ENCODE data around the gene MARCHF11.

MARCHF11 gene

DNA sequence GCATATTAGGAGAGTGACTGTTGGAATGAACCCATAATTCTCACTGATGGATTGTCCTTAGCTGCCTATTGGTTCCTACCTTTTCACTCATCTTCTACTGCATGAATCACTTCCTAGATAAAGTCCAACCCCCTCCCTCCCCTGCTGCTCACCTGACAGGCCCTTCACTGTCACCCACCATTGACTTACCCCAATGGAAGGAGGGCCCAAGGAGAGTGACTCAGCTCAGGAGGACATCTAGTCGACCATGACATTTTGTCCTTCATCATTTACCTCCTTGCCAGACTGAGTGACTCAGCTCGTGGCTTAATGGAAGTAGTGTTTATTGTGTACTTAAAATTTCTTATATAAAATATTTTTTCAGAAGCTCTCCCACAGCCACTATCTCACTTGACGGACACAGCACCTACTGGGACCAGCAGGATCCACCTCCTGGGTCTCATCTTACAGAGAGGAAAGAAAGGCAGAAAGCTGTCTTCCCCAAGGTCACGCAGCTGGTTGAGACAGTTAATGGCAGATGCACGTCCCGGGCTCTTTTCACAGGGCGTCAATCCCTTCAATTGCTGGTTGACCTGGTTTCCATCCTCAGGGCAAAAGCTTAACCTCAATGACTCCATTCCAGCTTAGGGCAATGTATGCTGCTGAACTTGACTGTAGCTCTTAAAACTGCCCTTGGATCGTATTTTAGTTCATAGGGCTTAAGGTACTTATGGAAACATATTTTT, 142.3 kb downstream of the MARCHF11 start:
- no peak for DNase-seq (ENCODE audit: low spot score)
- TF ChIP-seq, protein P1, sequence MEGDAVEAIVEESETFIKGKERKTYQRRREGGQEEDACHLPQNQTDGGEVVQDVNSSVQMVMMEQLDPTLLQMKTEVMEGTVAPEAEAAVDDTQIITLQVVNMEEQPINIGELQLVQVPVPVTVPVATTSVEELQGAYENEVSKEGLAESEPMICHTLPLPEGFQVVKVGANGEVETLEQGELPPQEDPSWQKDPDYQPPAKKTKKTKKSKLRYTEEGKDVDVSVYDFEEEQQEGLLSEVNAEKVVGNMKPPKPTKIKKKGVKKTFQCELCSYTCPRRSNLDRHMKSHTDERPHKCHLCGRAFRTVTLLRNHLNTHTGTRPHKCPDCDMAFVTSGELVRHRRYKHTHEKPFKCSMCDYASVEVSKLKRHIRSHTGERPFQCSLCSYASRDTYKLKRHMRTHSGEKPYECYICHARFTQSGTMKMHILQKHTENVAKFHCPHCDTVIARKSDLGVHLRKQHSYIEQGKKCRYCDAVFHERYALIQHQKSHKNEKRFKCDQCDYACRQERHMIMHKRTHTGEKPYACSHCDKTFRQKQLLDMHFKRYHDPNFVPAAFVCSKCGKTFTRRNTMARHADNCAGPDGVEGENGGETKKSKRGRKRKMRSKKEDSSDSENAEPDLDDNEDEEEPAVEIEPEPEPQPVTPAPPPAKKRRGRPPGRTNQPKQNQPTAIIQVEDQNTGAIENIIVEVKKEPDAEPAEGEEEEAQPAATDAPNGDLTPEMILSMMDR (IDR thresholded peaks at IDR 0.05; ENCODE audit: extremely low read depth, missing control alignments): no peak

DNA sequence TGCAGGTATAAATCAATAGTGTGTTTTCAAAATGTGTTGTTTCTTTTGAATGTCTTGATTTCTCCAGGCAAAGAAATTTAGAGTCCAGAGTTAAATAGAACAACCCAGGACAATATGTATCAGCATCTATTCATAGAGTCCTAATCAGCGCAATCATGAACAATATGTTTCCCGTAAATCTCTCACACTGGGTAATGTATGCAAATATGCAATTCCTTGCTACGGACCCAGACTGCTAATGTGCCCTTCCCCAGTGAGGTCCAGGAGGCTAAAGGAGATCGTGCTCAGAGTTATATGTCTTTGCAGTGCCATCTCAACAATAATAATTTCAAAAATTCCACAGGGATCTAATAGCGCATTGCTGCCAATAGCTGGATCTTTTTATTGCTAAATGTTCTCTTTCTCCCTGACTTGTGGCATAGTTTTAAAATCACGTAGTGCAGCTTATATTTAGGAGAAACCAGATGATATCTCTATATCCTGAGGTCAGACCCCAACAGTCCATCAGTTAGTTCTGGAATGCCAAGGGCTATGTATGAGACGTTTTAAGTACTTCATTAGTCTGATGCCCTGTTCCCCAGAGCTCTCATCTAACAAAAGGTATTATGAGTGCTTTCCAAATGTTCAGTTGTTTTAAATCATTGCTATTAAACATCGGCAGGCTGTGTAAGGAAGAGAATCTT, 145.1 kb downstream of the MARCHF11 start:
- no peak for DNase-seq (ENCODE audit: low spot score)
- TF ChIP-seq, protein P1 (IDR thresholded peaks at IDR 0.05; ENCODE audit: extremely low read depth, missing control alignments): no peak

DNA sequence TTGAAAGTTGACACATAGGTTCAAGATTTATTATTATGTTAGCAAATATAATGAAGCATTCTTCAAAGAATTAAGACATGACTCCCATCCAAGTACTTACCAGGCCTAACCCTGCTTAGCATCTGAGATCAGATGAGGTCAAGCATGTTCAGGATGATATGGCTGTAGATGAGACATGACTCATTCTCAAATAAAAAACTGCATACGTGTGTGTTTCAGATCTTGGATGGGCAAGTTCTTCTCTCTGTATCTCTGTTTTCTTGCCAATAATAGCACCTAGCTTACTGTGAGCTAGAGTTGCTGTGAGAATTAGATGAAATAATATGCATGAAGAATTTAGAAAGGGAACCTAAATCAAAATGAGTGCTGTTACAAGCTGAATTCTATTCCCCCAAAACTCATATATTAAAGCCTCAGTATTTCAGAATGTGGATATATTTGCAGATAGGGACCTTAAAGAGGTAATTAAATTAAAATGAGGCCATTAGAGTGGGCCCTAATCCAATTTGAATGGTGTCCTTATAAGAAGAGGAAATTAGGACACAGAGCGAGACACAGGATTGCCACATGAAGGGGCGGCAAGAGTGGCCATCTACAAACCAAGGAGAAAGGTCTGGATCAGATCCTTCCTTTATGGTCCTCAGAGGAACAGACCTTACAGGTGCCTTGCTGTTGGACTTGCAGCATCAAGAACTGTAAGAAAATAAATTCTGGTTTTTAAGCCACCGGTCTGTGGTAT, 146.2 kb downstream of the MARCHF11 start:
- no peak for DNase-seq (ENCODE audit: low spot score)
- TF ChIP-seq, protein P1 (IDR thresholded peaks at IDR 0.05; ENCODE audit: extremely low read depth, missing control alignments): no peak

DNA sequence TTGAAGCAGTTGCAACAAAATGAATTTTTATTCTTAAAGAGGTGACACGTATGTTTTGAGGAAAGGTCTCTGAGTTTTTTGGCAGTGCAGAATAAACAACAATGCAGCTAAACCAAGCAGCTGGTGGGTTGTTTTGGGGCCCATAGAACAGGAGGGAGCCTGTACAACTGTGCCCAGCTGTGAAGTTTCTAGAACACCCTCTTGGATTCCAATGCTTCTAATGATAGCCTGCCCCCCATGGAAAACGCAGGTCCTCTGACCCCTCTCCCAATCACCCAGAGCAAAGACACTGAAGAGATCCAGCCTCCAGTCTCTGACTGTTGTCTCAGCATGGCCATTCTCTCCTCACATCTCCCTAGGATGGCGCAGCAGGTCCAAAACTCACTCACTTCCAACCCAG, 150.9 kb downstream of the MARCHF11 start:
- TF ChIP-seq, protein P1 (IDR thresholded peaks at IDR 0.05; ENCODE audit: extremely low read depth, missing control alignments): no peak
- DNase-seq (ENCODE audit: low spot score): no peak

DNA sequence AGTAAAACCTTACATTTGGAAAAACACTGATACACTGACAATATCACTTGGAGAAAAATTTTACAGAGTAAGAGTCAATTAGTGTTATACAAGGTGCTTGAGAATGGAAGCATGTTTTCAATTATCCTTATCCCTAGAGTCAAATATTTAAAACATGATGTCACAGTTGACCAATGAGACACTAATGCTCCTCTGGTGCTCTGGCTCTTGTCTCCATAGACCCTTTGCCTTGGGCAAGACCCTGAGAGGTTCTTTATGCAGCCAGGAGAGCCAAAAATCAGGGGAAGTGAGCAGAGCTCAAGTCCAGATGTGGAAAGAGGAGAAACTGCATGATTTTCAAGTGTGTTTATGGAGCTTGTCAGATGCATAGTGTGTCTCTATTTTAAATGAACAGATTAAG, 153.9 kb downstream of the MARCHF11 start:
- TF ChIP-seq, protein P1 (IDR thresholded peaks at IDR 0.05; ENCODE audit: extremely low read depth, missing control alignments): no peak

DNA sequence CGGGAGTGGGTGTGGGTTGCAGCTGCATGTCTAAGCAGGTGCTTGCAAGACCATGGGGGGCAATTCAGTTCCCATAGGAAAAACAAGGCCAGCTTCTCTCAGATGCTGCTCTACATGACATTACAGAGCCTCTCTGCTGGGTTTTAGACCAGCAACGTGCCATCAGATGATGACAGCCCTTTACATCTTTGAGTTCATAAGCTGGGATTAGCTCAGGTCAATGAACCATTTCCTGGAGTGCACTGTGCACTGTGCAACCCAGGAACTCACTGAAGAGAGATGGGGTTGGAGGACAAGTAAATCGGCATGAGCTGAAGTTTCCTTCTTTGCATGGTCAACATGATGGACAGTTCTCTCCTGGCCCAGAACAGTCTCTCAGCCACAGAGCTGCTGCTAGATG, 160.6 kb downstream of the MARCHF11 start:
- TF ChIP-seq, protein P1 (IDR thresholded peaks at IDR 0.05; ENCODE audit: extremely low read depth, missing control alignments): no peak
- no peak for DNase-seq (ENCODE audit: low spot score)

More for the DNA sequence above, 153.9 kb downstream of the MARCHF11 start:
- no peak for DNase-seq (ENCODE audit: low spot score)

DNA sequence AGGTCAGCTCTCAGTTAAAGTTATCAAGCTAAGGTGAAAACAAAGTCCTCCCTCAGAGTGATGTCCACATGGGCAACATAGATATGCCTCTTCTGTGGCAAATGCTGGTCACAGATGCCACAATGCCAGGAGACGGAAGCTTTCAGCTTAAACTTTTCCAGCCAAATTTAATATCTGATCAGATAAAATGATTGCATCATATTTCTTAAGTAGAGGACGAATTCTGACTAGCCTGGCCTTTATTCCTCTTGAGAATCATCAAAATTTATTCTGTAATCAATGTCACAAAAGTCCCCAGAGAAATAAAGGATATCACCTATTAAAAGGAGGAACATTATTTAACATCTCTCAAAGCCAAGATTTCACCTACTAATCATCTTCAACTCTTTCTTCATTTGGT, 161.9 kb downstream of the MARCHF11 start:
- DNase-seq (ENCODE audit: low spot score): no peak
- TF ChIP-seq, protein P1 (IDR thresholded peaks at IDR 0.05; ENCODE audit: extremely low read depth, missing control alignments): no peak
